Measurements from ENCODE around the gene KRTAP1-4. TPM values are rescaled to one million over a fixed set of nuclear protein-coding genes. Genes with fewer than 3 reads are reported as not detected.
"Not testable (repeated sequence)": the region's sequence is repeated elsewhere in the genome, so short reads cannot be mapped to it uniquely, and the experiment has no call there.

Gene KRTAP1-4
- total RNA-seq, 2 donors from 2014 or later: not detected

GRCh38 chr17:41012326-41013120, 17.5 kb downstream of the KRTAP1-4 start:
- intact Hi-C loops (cut with DNase I): no loop called here
- DNase-seq (ENCODE audit: low spot score): no peak

GRCh38 chr17:41010441-41010840, 19.6 kb downstream of the KRTAP1-4 start:
- no peak for DNase-seq (ENCODE audit: low spot score)
- intact Hi-C loops (cut with DNase I): no loop called here

GRCh38 chr17:41009936-41010335, 20.1 kb downstream of the KRTAP1-4 start:
- DNase-seq (ENCODE audit: low spot score): no peak
- intact Hi-C loops (cut with DNase I): no loop called here

GRCh38 chr17:41009301-41009760, 20.7 kb downstream of the KRTAP1-4 start:
- no peak for DNase-seq (ENCODE audit: low spot score)
- intact Hi-C loops (cut with DNase I): no loop called here

- intact Hi-C loops (cut with DNase I): no loop called here
- DNase-seq (ENCODE audit: low spot score): no peak
These were observed 21.2 kb downstream of the KRTAP1-4 start, which contains the start of gene KRTAP3-1 for GRCh38 chr17:41008811-41009210. Gene KRTAP3-1 (minus strand): TSS chr17:41009128. CDS start chr17:41009074, 54 bp downstream.

- intact Hi-C loops (cut with DNase I): no loop called here
These were observed 25.6 kb downstream of the KRTAP1-4 start for GRCh38 chr17:41004397-41004796.

GRCh38 chr17:41003926-41004325, 26.1 kb downstream of the KRTAP1-4 start:
- intact Hi-C loops (cut with DNase I): no loop called here
- DNase-seq (ENCODE audit: low spot score): no peak

More at GRCh38 chr17:41004397-41004796, 25.6 kb downstream of the KRTAP1-4 start:
- no peak for DNase-seq (ENCODE audit: low spot score)

GRCh38 chr17:41002814-41003213, 27.2 kb downstream of the KRTAP1-4 start:
- no peak for DNase-seq (ENCODE audit: low spot score)
- intact Hi-C loops (cut with DNase I): no loop called here

- intact Hi-C loops (cut with DNase I): no loop called here
- no peak for DNase-seq (ENCODE audit: low spot score)
These were observed 28.2 kb downstream of the KRTAP1-4 start for GRCh38 chr17:41001795-41002194.

GRCh38 chr17:40999563-40999962, 30.4 kb downstream of the KRTAP1-4 start, which contains the start of gene KRTAP3-2:
Gene KRTAP3-2 (minus strand): TSS chr17:40999906. CDS start chr17:40999853, 53 bp downstream.
- intact Hi-C loops (cut with DNase I); DNase-seq (ENCODE audit: low spot score): not testable (repeated sequence)

GRCh38 chr17:40997361-40997760, 32.6 kb downstream of the KRTAP1-4 start:
- DNase-seq (ENCODE audit: low spot score): no peak

GRCh38 chr17:40996829-40997228, 33.2 kb downstream of the KRTAP1-4 start:
- intact Hi-C loops (cut with DNase I): no loop called here
- no peak for DNase-seq (ENCODE audit: low spot score)

More at GRCh38 chr17:40997361-40997760, 32.6 kb downstream of the KRTAP1-4 start:
- intact Hi-C loops (cut with DNase I): no loop called here

GRCh38 chr17:40995116-40995515, 34.9 kb downstream of the KRTAP1-4 start:
- no peak for DNase-seq (ENCODE audit: low spot score)
- intact Hi-C loops (cut with DNase I): no loop called here

- intact Hi-C loops (cut with DNase I): no loop called here
- DNase-seq (ENCODE audit: low spot score): no peak
These were observed 36.2 kb downstream of the KRTAP1-4 start, which contains the start of gene KRTAP3-3 for GRCh38 chr17:40993839-40994238. Gene KRTAP3-3 (minus strand): TSS chr17:40994164. CDS start chr17:40994097, 67 bp downstream.

- DNase-seq (ENCODE audit: low spot score): no peak
- intact Hi-C loops (cut with DNase I): no loop called here
These were observed 36.9 kb downstream of the KRTAP1-4 start for GRCh38 chr17:40993084-40993483.

GRCh38 chr17:40992666-40993065, 37.3 kb downstream of the KRTAP1-4 start:
- DNase-seq (ENCODE audit: low spot score): no peak
- intact Hi-C loops (cut with DNase I): no loop called here

- DNase-seq (ENCODE audit: low spot score): no peak
- intact Hi-C loops (cut with DNase I): loop anchor here in 1 of 2 donors (10.0 kb wide), 1 partner anchor 338 kb away; no protein-coding TSS in a partner anchor
These were observed 43.1 kb downstream of the KRTAP1-4 start for GRCh38 chr17:40986920-40987319.

GRCh38 chr17:40984226-40984625, 45.8 kb downstream of the KRTAP1-4 start, which contains the start of gene KRT40:
Gene KRT40 (minus strand): TSS chr17:40984326. CDS start chr17:40984273, 53 bp downstream.
- DNase-seq (ENCODE audit: low spot score): no peak
- intact Hi-C loops (cut with DNase I): loop anchor here in 1 of 2 donors (5.0 to 10.0 kb wide), 2 partner anchors 341 to 582 kb away; no protein-coding TSS in a partner anchor

GRCh38 chr17:40981115-40981514, 48.9 kb downstream of the KRTAP1-4 start:
- intact Hi-C loops (cut with DNase I): loop anchor here in 1 of 2 donors (5.0 to 10.0 kb wide), 2 partner anchors 344 to 579 kb away; no protein-coding TSS in a partner anchor
- DNase-seq (ENCODE audit: low spot score): no peak

GRCh38 chr17:40980596-40980995, 49.4 kb downstream of the KRTAP1-4 start:
- peak; percentile 82 for DNase-seq (ENCODE audit: low spot score)
- intact Hi-C loops (cut with DNase I): loop anchor here in 1 of 2 donors (5.0 to 10.0 kb wide), 2 partner anchors 344 to 578 kb away; no protein-coding TSS in a partner anchor

Data from posterior vena cava (tissue), 2 donors.